Esophagus squamous epithelium (tissue), 5 donors: ENCODE data around the gene DEDD. TPM values are rescaled to one million over a fixed set of nuclear protein-coding genes. Genes with fewer than 3 reads are reported as not detected.
A peak's percentile ranks its signal among the peaks of the same experiment; 100 is the strongest.

Experiments used
- DNase-seq: peaks from one replicate; lab custom pipeline; 2025; lab: John Stamatoyannopoulos, UW
- H3K27ac ChIP-seq, 4 donors: fragments of 200-600 bp; sonication (generic); one replicate each; pipeline ENCODE4 v1.5.1; 2016 to 2019; ENCODE audit warnings: mild to moderate bottlenecking in 1 of 4
- H3K27me3 ChIP-seq, 4 donors: fragments of 200-600 bp; sonication (generic); 1 replicate in 3 of 4; 2 replicates in 1 of 4; pipeline versions ENCODE4 v1.5.1 to v1.6.0; 2017 to 2021; ENCODE audit warnings: antibody characterized with exemption in 1 of 4
- H3K36me3 ChIP-seq, 3 donors: fragments of 200-600 bp; sonication (generic); one replicate each; pipeline ENCODE4 v1.5.1; 2016 to 2019
- H3K4me1 ChIP-seq, 3 donors: fragments of 200-600 bp; sonication (generic); one replicate each; pipeline ENCODE4 v1.5.1; 2017 to 2019
- H3K4me3 ChIP-seq, 4 donors: fragments of 200-600 bp; sonication (generic); 1 replicate in 3 of 4; 2 replicates in 1 of 4; pipeline ENCODE4 v1.5.1; 2016 to 2019; ENCODE audit warnings: mild to moderate bottlenecking in 2 of 4, moderate library complexity in 1 of 4
- H3K9me3 ChIP-seq, 3 donors: fragments of 200-600 bp; sonication (generic); one replicate each; pipeline ENCODE4 v1.5.1; 2016 to 2019
- POLR2A ChIP-seq, 4 donors: fragments of 450-650 bp; IDR thresholded peaks; one replicate each; pipeline ENCODE4 v1.6.1; 2017; ENCODE audit warnings: antibody characterized with exemption in 4 of 4, mild to moderate bottlenecking in 4 of 4, moderate library complexity in 3 of 4
- WGBS, 2 donors: methylation state at CpG; one replicate each; pipeline ENCODE4 v1.1.5; 2018; 5-methylcytosine and 5-hydroxymethylcytosine counted together
- intact Hi-C: fragments of 100-400 bp; cut with DNase I; formaldehyde crosslinking; loops from one replicate; pipeline ENCODE4 v1.15.0; 2022
- total RNA-seq, 4 donors: library from RNA; depleted of rRNA; stranded (reverse); fragments of >200 nt; gene quantifications; one replicate each; pipeline ENCODE4 v1.1.0, GENCODE V29; 2016
- TF ChIP-seq, protein P1 (sequence below), 6 experiments: fragments of 450-650 bp in 4 of 6; fragments of 200-600 bp in 2 of 6; sonication (generic) in 2 of 6; IDR thresholded peaks; one replicate each; pipeline ENCODE4 v1.5.1; 2016 to 2019; ENCODE audit warnings: antibody characterized with exemption in 6 of 6, mild to moderate bottlenecking in 4 of 6, moderate library complexity in 4 of 6
- donor health status: DM: yes; HTN: yes; CAD: no.

The DEDD gene
- total RNA-seq, 4 donors from 2014 or later = 16.6 to 32.8 (median 27.2) TPM

- H3K4me3 ChIP-seq = peak overlapping the region in 2 of 4 donors; percentile 80 to 89
- H3K27me3 ChIP-seq = no peaks in the 10 kb centered on the region
- TF ChIP-seq, protein P1, sequence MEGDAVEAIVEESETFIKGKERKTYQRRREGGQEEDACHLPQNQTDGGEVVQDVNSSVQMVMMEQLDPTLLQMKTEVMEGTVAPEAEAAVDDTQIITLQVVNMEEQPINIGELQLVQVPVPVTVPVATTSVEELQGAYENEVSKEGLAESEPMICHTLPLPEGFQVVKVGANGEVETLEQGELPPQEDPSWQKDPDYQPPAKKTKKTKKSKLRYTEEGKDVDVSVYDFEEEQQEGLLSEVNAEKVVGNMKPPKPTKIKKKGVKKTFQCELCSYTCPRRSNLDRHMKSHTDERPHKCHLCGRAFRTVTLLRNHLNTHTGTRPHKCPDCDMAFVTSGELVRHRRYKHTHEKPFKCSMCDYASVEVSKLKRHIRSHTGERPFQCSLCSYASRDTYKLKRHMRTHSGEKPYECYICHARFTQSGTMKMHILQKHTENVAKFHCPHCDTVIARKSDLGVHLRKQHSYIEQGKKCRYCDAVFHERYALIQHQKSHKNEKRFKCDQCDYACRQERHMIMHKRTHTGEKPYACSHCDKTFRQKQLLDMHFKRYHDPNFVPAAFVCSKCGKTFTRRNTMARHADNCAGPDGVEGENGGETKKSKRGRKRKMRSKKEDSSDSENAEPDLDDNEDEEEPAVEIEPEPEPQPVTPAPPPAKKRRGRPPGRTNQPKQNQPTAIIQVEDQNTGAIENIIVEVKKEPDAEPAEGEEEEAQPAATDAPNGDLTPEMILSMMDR (IDR thresholded peaks at IDR 0.05) = no peak
- intact Hi-C loops = no loop called here
- H3K4me1 ChIP-seq = peaks cover 19 to 59% (median 33%) of the 10 kb centered on the region in 3 donors
- H3K9me3 ChIP-seq = no peaks in the 10 kb centered on the region
- H3K27ac ChIP-seq = no peak overlapping the region
- peaks cover 0 to 67% (median 8%) of the 10 kb centered on the region in 3 donors for H3K36me3 ChIP-seq
- no peak for DNase-seq
- 92 to 93% methylated on average over 14 to 18 of the region's 22 CpGs for WGBS, 2 donors
Measured at GRCh38 chr1:161160671-161161145, 28.2 kb upstream of the DEDD start.

GRCh38 chr1:161159913-161160243, 27.4 kb upstream of the DEDD start:
- peaks cover 0 to 64% (median 8%) of the 10 kb centered on the region in 3 donors for H3K36me3 ChIP-seq
- 14% methylated on average over 7 of the region's 11 CpGs for WGBS, 2 donors
- H3K9me3 ChIP-seq = no peaks in the 10 kb centered on the region
- H3K27me3 ChIP-seq = no peaks in the 10 kb centered on the region
- DNase-seq = no peak
- peaks cover 13 to 59% (median 26%) of the 10 kb centered on the region in 3 donors for H3K4me1 ChIP-seq
- peak overlapping the region; percentile 87 to 96 (median 94) for H3K27ac ChIP-seq
- no peak for TF ChIP-seq POLR2A (IDR thresholded peaks at IDR 0.05)
- TF ChIP-seq, protein P1 (IDR thresholded peaks at IDR 0.05) = no peak
- intact Hi-C loops = no loop called here
- H3K4me3 ChIP-seq = peak overlapping the region; percentile 77 to 99 (median 84)

GRCh38 chr1:161159087-161159912, 26.8 kb upstream of the DEDD start, which contains the start of gene USP21:
TSS of gene USP21 (plus strand) at chr1:161159500. CDS start at chr1:161160641, 1,141 bp downstream.
- Histone ChIP-seq H3K27me3 (no peaks in the 10 kb centered on the region), H3K4me3 (peak within 1 kb of the TSS; percentile 77 to 99 (median 84)), H3K27ac (peak within 1 kb of the TSS; percentile 87 to 96 (median 94)), H3K4me1 (peaks cover 17 to 63% (median 30%) of the 10 kb centered on the region in 3 donors), H3K9me3 (no peaks in the 10 kb centered on the region), H3K36me3 (peaks cover 0 to 58% (median 8%) of the 10 kb centered on the region in 3 donors)
- WGBS, 2 donors = 0 to 1% methylated on average over 1 to 32 of the region's 60 CpGs
- peak; percentile 44 for DNase-seq
- peak in 1 of 4 donors; percentile 68 for TF ChIP-seq POLR2A (IDR thresholded peaks at IDR 0.05)
- TF ChIP-seq, protein P1 (IDR thresholded peaks at IDR 0.05) = peak in 4 of 6 experiments; percentile 17 to 43 (median 30)
- intact Hi-C loops = no loop called here

DNA sequence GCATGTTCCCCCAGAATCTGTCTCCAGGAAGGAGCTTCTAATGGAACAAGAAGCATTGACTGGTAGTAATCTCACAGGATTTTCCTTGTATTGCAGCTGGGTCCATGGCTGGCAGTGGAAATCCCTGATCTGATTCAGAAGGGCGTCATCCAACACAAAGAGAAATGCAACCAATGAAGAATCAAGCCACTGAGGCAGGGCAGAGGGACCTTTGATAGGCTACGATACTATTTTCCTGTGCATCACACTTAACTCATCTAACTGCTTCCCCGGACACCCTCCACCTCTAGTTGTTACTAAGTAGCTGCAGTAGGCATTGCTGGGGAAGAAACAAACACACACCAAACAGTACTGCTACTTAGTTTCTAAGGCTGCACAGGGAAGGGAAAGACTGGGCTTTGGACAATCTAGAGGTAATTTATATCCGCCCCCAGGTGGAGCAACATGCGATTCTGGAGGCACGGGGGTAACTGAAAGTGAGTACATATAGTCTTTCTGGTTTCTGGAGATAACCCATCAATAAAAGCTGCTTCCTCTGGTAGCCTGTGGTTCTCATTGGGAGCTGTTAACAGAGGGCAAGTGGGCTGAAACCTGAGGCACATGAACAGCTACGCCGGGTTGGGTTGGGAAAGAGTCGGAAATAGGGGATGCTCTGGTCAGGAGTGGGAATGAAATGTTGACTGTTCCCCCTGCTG, 26.0 kb upstream of the DEDD start:
- TF ChIP-seq POLR2A (IDR thresholded peaks at IDR 0.05) = no peak
- TF ChIP-seq, protein P1 (IDR thresholded peaks at IDR 0.05) = no peak
- no peak for DNase-seq
- no peaks in the 10 kb centered on the region for H3K9me3 ChIP-seq
- intact Hi-C loops = no loop called here
- peak overlapping the region; percentile 87 to 96 (median 94) for H3K27ac ChIP-seq
- H3K4me3 ChIP-seq = peak overlapping the region; percentile 77 to 99 (median 84)
- no peaks in the 10 kb centered on the region for H3K27me3 ChIP-seq
- H3K36me3 ChIP-seq = peaks cover 0 to 50% (median 8%) of the 10 kb centered on the region in 3 donors
- peaks cover 17 to 64% (median 30%) of the 10 kb centered on the region in 3 donors for H3K4me1 ChIP-seq
- 29 to 44% methylated on average over 9 of the region's 9 CpGs for WGBS, 2 donors
